Measurements from ENCODE around the gene NDUFA13. TPM values are rescaled to one million over a fixed set of nuclear protein-coding genes. Genes with fewer than 3 reads are reported as not detected.

Gene NDUFA13
- total and polyA plus RNA-seq, 12 donors = 856 to 1,278 (median 1,153) TPM

DNA sequence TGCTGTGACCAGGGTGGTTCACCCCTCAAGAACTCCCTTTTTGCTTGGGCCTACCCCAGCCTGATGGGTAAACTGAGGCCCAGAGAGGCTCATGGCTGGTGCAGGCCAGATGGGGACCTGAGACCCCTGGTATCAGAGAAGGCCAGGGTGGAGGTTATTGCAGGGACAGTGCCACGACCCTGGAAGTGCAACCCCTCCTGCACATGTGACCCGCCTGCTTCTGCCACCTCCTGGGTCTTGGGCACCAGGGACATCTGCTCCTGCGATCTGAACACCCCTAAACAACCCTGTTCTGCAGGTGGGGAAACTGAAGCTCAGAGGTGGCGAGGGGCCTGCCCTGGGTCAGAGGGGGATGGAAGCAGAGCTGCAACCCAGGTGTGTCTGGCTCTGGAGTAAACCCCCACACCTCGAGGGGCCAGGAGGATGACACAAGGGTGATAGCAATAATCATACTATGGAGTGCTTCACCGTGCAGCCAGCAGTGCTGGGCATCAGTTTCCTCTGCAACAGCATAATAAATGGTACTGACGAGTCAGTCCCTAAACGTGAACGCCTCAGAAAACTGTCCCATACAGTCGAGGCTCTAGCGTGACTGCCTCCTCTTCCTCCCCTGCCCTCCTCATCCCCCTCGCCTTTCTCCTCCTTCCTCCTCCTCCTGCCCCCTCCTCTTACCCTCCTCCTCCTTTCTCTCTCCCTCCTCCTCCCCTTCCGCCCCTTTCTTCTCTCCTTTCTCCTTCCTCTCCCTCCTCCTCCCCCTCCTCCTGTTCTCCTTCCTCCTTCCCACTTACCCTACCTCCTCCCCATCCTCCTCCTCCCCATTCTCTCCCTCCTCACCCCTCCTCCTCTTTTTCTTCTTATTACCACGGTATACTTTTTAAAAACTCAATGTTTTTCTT, 17.0 kb downstream of the NDUFA13 start:
- Histone ChIP-seq H3K27ac (no peak overlapping the region), H3K36me3 (peaks cover 0 to 14% (median 0%) of the 10 kb centered on the region in 9 donors), H3K4me3 (no peak overlapping the region), H3K4me1 (peaks cover 0 to 21% (median 16%) of the 10 kb centered on the region in 9 donors), H3K9me3 (no peaks in the 10 kb centered on the region), H3K27me3 (peaks cover 0 to 15% (median 3%) of the 10 kb centered on the region in 7 donors)
- ATAC-seq = no peak
- intact Hi-C loops (cut with DNase I) = loop anchor here (1.0 to 10.0 kb wide), 11 partner anchors 20 to 432 kb away; partner anchors contain the start of gene GMIP (in 4 of the 10)
- no peak for DNase-seq
- WGBS, 2 donors = 70 to 80% methylated on average over 14 of the region's 14 CpGs
- TF ChIP-seq, protein P1, sequence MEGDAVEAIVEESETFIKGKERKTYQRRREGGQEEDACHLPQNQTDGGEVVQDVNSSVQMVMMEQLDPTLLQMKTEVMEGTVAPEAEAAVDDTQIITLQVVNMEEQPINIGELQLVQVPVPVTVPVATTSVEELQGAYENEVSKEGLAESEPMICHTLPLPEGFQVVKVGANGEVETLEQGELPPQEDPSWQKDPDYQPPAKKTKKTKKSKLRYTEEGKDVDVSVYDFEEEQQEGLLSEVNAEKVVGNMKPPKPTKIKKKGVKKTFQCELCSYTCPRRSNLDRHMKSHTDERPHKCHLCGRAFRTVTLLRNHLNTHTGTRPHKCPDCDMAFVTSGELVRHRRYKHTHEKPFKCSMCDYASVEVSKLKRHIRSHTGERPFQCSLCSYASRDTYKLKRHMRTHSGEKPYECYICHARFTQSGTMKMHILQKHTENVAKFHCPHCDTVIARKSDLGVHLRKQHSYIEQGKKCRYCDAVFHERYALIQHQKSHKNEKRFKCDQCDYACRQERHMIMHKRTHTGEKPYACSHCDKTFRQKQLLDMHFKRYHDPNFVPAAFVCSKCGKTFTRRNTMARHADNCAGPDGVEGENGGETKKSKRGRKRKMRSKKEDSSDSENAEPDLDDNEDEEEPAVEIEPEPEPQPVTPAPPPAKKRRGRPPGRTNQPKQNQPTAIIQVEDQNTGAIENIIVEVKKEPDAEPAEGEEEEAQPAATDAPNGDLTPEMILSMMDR (IDR thresholded peaks at IDR 0.05) = no peak

GRCh38 chr19:19533841-19534240, 17.8 kb downstream of the NDUFA13 start:
- ATAC-seq (no peak), DNase-seq (no peak)
- Histone ChIP-seq H3K9me3 (no peaks in the 10 kb centered on the region), H3K4me3 (no peak overlapping the region), H3K36me3 (peaks cover 0 to 9% (median 0%) of the 10 kb centered on the region in 9 donors), H3K27me3 (peaks cover 0 to 23% (median 11%) of the 10 kb centered on the region in 7 donors), H3K4me1 (peaks cover 8 to 27% (median 24%) of the 10 kb centered on the region in 9 donors), H3K27ac (no peak overlapping the region)
- TF ChIP-seq, protein P1 (IDR thresholded peaks at IDR 0.05) = peak in 1 of 9 donors; percentile 14
- intact Hi-C loops (cut with DNase I) = loop anchor here (2.0 to 10.0 kb wide), 11 partner anchors 19 to 431 kb away; partner anchors contain the start of gene GMIP (in 4 of the 10)
- 44 to 55% methylated on average over 6 of the region's 6 CpGs for WGBS, 2 donors

DNA sequence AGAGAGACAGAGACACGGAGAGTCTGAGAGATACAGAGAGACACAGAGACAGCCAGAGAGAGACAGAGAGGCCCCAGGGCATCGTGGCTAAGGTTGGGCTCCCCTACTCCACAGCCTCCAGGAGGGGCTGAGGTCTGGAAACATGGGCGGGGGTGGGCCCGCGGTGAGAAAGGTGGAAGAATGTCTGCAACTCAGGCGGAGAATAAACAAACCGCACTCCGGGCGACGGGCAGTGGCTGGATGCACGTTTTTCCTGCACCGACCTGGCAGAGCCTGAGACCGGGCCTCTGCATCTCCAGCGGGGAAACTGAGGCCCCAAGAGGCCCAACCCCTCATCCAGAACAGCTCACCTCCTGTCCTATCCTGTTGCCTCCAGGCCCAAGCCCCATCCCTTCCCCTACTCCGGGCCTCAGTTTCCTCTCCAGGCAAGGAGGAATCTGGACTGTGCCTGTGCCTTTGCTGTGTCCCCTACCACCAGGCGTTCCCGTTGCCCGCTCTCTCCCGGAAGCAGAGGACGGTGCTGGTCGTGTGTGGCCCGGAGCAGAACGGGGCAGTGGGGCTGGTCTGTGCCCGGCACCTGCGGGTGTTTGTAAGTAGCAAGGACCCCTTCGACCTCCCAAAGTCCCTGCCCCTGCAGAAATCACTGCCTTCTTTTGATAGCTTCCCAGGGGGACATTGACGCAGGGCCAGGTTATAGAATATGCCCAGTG, 18.7 kb downstream of the NDUFA13 start:
- 85 to 86% methylated on average over 27 of the region's 27 CpGs for WGBS, 2 donors
- no peak for ATAC-seq
- intact Hi-C loops (cut with DNase I) = loop anchor here in 9 of 10 donors (2.0 to 10.0 kb wide), 6 partner anchors 106 to 430 kb away; partner anchors contain the start of gene GMIP (in 3 of the 9)
- TF ChIP-seq, protein P1 (IDR thresholded peaks at IDR 0.05) = no peak
- H3K4me3 ChIP-seq = no peak overlapping the region
- H3K36me3 ChIP-seq = peaks cover 0 to under 1% (median 0%) of the 10 kb centered on the region in 9 donors
- no peak overlapping the region for H3K27ac ChIP-seq
- peaks cover 0 to 31% (median 17%) of the 10 kb centered on the region in 7 donors for H3K27me3 ChIP-seq
- no peak for DNase-seq
- H3K4me1 ChIP-seq = peaks cover 9 to 30% (median 25%) of the 10 kb centered on the region in 9 donors
- no peaks in the 10 kb centered on the region for H3K9me3 ChIP-seq

Data from heart right ventricle (tissue), 16 donors.